ENCODE data around the gene PTPRCAP.

The PTPRCAP gene

DNA sequence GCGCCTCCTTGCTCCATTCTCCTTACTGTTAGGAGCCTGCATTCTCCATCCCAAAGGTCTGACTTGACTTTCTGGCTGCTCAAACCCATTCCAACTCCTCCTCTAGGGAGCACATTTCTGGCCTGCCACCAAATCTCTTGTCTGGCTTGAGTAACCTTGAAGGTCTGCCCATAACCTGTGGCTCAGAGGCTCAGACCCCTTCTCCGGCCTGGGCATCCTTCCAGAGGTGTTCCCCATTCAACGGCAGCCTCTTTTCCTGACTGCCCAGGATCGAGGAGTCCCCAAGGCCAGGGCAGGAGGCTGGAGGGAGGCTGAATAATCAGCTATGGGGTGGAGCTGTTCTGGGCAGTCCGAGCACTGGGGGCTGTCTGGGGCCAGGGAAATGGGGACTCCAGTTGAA, 43.5 kb downstream of the PTPRCAP start:
- DNase-seq = no peak

DNA sequence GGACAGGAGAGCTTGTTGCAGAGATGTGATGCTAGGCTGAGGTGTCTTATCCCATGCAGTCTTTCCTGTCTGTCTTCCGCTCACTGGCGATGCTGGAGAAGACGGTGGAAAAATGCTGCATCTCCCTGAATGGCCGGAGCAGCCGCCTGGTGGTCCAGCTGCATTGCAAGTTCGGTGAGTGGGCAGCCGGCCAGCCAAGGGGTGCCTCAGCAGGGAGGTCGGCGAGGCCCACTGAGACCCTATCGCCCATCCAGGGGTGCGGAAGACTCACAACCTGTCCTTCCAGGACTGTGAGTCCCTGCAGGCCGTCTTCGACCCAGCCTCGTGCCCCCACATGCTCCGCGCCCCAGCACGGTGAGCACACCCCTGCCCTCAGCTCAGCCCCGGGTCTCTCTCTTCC, 44.0 kb downstream of the PTPRCAP start:
- DNase-seq = no peak

DNA sequence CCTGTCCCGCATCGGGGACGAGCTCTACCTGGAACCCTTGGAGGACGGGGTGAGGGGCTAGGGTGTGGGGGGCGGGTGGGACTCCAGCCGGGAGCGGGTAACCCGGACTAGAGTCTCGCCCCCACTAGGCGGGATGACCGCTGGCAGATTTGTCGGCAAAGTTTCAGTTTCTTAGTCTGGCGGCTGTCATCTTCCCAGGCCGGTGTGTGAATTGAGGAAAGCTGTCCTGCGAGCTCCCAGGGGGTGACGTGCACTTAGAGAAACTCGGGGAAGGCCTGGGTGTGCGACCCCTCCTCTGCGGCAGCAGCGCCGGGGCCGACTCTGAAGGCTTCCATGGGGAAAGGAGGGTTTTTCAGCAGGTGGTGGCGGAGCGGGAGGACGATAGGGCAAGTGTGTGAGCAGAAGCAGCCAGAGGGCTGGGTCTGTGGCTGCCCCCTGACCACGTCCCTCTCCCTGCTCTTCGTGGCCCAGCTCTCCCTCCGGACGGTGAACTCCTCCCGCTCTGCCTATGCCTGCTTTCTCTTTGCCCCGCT, 45.2 kb downstream of the PTPRCAP start:
- DNase-seq = no peak

DNA sequence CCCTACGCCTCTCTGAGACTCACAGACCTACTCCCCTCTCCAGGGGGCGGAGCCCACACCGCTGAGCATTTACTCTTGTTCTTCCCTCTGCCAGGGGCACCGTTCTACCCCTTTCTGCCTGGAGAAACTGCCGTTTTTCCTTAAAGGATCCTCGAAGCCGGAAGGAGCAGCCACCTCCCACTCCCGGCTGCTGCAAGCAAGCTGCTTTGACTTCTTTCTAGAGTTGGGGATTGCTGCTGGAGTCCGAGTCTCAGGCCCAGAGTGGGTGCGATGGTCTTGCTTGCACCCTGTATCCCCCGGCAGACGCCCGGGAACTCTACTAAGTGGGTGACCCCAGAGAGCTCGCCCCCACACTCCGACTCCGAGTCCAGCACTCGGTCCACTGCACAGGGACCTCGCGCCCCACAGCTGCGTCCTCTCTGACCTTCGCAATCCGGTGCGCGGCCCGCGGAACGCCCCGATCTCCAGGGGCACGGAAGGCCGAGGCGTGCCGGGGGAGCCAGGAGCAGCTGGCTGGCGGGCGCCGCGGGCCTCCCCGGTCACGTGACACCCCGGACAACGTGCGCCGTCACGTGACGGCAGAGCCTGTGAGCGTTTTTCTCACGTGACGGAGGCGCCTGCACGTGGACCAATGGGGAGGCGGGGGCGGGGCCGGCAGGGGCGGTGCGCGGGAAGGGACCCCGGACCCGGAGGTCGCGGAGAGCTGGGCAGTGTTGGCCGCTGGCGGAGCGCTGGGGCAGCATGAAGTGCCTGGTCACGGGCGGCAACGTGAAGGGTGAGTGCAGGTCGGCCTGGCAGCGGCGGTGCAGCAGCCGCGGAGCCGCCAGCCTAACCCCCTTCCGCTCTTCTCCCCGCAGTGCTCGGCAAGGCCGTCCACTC, 45.9 kb downstream of the PTPRCAP start, which contains the start of gene RAD9A:
TSS of gene RAD9A (plus strand) at position 683 of the 879 bp plus-strand sequence. CDS start at position 742, 59 bp downstream.
- peak; percentile 97 for DNase-seq

DNA sequence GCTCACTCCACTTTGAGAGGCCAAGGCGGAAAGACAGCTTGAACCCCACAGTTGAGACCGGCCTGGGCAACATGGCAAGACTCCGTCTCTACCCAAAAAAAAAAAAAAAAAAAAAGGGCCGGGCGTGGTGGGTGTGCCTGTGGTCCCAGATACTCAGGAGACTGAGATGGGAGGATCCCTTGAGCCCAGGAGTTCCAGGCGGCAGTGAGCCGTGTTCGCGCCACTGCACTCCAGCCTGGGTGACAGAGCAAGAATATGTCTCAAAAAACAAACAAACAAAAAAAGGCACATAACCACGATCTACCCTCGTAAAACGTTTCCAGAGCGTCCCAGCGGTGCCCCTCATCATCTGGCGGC, 46.6 kb downstream of the PTPRCAP start:
- no peak for DNase-seq

DNA sequence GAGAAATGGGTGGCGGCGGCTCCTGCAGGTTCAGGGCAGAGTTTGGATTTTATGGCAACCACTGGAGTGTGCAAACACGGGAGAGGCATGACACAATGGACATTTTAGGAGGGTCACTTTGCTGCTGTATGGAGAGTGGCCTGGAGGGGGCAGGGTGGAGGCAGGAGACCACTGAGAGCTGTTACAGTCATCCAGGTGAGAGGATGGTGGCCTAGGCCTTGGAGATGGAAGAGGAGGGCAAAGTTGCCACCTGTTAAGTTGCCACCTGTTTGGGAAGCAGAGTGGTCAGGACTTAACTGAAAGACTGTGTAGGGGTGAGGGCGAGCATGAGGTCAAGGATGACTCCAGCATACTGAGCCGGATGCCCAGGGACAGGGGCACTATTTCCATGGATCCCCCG, 48.0 kb downstream of the PTPRCAP start:
- DNase-seq = no peak

DNA sequence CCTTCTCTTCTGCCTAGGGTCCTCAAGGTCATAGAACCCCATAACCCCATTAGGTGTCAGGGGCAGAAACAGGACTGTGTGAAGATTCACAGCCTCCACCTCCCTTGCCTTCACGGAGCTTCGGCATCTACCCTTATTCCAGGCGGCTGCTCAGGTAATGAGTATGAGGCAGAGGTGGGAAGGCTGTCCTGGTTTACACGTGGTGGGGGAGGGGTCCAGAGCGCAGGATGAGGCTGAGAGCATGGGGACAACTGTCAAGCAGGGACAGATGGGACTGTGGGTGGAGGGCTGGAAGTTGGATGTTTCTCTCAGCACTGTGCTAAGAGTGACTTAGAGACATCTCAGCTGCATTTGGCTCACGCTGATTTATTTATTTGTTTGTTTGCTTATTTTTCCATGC, 50.0 kb downstream of the PTPRCAP start:
- no peak for DNase-seq

DNA sequence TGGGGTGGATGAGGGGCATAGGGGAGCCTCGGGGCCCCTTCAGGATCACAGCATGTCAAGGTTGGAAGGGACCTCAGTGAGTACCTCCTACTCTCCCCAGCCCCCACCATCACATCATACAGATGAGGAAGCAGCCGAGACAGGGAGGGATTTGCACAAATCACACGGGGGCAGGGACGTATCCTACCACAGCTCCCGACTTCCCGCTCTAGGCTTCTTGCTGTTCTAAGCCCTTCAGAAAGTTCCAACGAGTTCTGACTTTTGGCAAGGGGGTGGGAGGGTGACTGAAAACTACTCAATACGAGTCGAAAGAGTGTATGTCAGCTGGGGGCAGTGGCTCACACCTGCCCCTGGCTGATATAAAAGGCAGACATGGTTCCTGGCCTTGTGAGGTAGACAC, 50.4 kb downstream of the PTPRCAP start:
- no peak for DNase-seq

All from KG1 (cell line).